Retinal pigment epithelial cell (primary cell): Measurements from ENCODE around the gene GGTA1.
A peak's percentile ranks its signal among the peaks of the same experiment; 100 is the strongest.
"Not testable (repeated sequence)": the region's sequence is repeated elsewhere in the genome, so short reads cannot be mapped to it uniquely, and the experiment has no call there.

Source experiments
- DNase-seq: peaks from one replicate; pipeline ENCODE4 v3.0.0-alpha.2; 2010; ENCODE audit warnings: low read depth
- H3K4me3 ChIP-seq: 2 replicates; pipeline ENCODE4 v1.5.1; 2011; ENCODE audit warnings: mild to moderate bottlenecking, low read length, control low read depth, moderate library complexity
- CTCF ChIP-seq: conservative IDR thresholded peaks from 2 replicates; pipeline ENCODE4 v1.5.1; 2011; ENCODE audit warnings: low read depth, low read length, control low read depth, inconsistent platforms

The GGTA1 gene

GRCh38 chr9:121441165-121441564 is 58.5 kb downstream of the GGTA1 start:
- no peak for TF ChIP-seq CTCF
- H3K4me3 ChIP-seq = no peak overlapping the region
- DNase-seq = no peak

GRCh38 chr9:121439711-121440664 is 59.7 kb downstream of the GGTA1 start:
- H3K4me3 ChIP-seq = no peak overlapping the region
- peak; percentile 10 for TF ChIP-seq CTCF
- DNase-seq = no peak

- no peak for DNase-seq
- no peak for TF ChIP-seq CTCF
- no peak overlapping the region for H3K4me3 ChIP-seq
Measured at GRCh38 chr9:121439016-121439415, 60.6 kb downstream of the GGTA1 start.

- DNase-seq = no peak
- TF ChIP-seq CTCF = no peak
- H3K4me3 ChIP-seq = no peak overlapping the region
Measured at GRCh38 chr9:121437891-121438290, 61.8 kb downstream of the GGTA1 start.

- H3K4me3 ChIP-seq, DNase-seq: not testable (repeated sequence)
Measured at GRCh38 chr9:121437046-121437445, 62.6 kb downstream of the GGTA1 start.

GRCh38 chr9:121434969-121435368 is 64.7 kb downstream of the GGTA1 start:
- no peak overlapping the region for H3K4me3 ChIP-seq
- TF ChIP-seq CTCF = no peak
- no peak for DNase-seq

GRCh38 chr9:121427899-121428298 is 71.7 kb downstream of the GGTA1 start:
- no peak overlapping the region for H3K4me3 ChIP-seq
- no peak for DNase-seq
- no peak for TF ChIP-seq CTCF
